ENCODE measurements around the gene AMOTL1. TPM values are rescaled to one million over a fixed set of nuclear protein-coding genes. Genes with fewer than 3 reads are reported as not detected.

Gene AMOTL1
- polyA plus RNA-seq, 1 donor (not counting 4 experiments of a cell fraction or from before 2014, with no cell fraction given) = 86.5 TPM

- Histone ChIP-seq H3K9me3 (ENCODE audit: control insufficient read depth, low read depth, low read length) (no peaks in the 10 kb centered on the region), H3K4me3 (ENCODE audit: control insufficient read depth in 2 of 3, extremely low read depth in 1 of 3, insufficient read depth in 2 of 3, low read depth in 1 of 3, low read length in 3 of 3) (no peak overlapping the region), H3K27me3 (ENCODE audit: control insufficient read depth, extremely low read depth, insufficient read depth, low read length) (no peaks in the 10 kb centered on the region), H3K9me1 (ENCODE audit: control insufficient read depth, extremely low read depth, insufficient read depth, low read length) (no peaks in the 10 kb centered on the region), H3K9ac (ENCODE audit: control insufficient read depth, extremely low read depth, insufficient read depth, low read length) (no peak overlapping the region), H3K27ac (ENCODE audit: control insufficient read depth, insufficient read depth, low read length) (peak overlapping the region; percentile 4), H3K79me2 (ENCODE audit: control insufficient read depth, insufficient read depth, low read length) (peaks cover 72% of the 10 kb centered on the region), H4K20me1 (ENCODE audit: control insufficient read depth, extremely low read depth, insufficient read depth, low read length) (peaks cover 8% of the 10 kb centered on the region), H2AFZ (ENCODE audit: control insufficient read depth, low read length) (no peak overlapping the region), H3K4me1 (ENCODE audit: control insufficient read depth, extremely low read depth, insufficient read depth, low read length) (peaks cover 13% of the 10 kb centered on the region), H3K4me2 (ENCODE audit: control insufficient read depth, extremely low read depth, insufficient read depth, low read depth, low read length) (no peak overlapping the region), H3K36me3 (ENCODE audit: control insufficient read depth in 2 of 2, extremely low read depth in 1 of 2, insufficient read depth in 2 of 2, low read length in 2 of 2) (peaks cover 21 to 45% of the 10 kb centered on the region in 2 experiments)
- dilution Hi-C loops (cut with MboI; ENCODE audit: extremely low pct_ligation_motif_present, low sequenced_read_pairs) = no loop called here
- DNase-seq (ENCODE audit: low read depth, low spot score) (no peak), FAIRE-seq (peak; percentile 51)
- TF ChIP-seq EZH2 (IDR thresholded peaks at IDR 0.05; ENCODE audit: low read length) (no peak), CTCF (optimal IDR thresholded peaks at IDR 0.05 in 1 of 3, IDR thresholded peaks at IDR 0.05 in 1 of 3, conservative IDR thresholded peaks at IDR 0.05 in 1 of 3; ENCODE audit: extremely low read depth in 1 of 3, insufficient read depth in 2 of 3, low read length in 3 of 3) (no peak)
Observed at GRCh38 chr11:94820480-94820879, 52.3 kb downstream of the AMOTL1 start.

GRCh38 chr11:94821439-94821838 is 53.3 kb downstream of the AMOTL1 start:
- Histone ChIP-seq H3K4me3 (ENCODE audit: control insufficient read depth in 2 of 3, extremely low read depth in 1 of 3, insufficient read depth in 2 of 3, low read depth in 1 of 3, low read length in 3 of 3) (no peak overlapping the region), H3K9me3 (ENCODE audit: control insufficient read depth, low read depth, low read length) (no peaks in the 10 kb centered on the region), H3K27ac (ENCODE audit: control insufficient read depth, insufficient read depth, low read length) (no peak overlapping the region), H3K4me1 (ENCODE audit: control insufficient read depth, extremely low read depth, insufficient read depth, low read length) (peaks cover 13% of the 10 kb centered on the region), H3K9me1 (ENCODE audit: control insufficient read depth, extremely low read depth, insufficient read depth, low read length) (no peaks in the 10 kb centered on the region), H3K9ac (ENCODE audit: control insufficient read depth, extremely low read depth, insufficient read depth, low read length) (no peak overlapping the region), H3K36me3 (ENCODE audit: control insufficient read depth in 2 of 2, extremely low read depth in 1 of 2, insufficient read depth in 2 of 2, low read length in 2 of 2) (peaks cover 23 to 52% of the 10 kb centered on the region in 2 experiments), H2AFZ (ENCODE audit: control insufficient read depth, low read length) (no peak overlapping the region), H4K20me1 (ENCODE audit: control insufficient read depth, extremely low read depth, insufficient read depth, low read length) (peaks cover 8% of the 10 kb centered on the region), H3K27me3 (ENCODE audit: control insufficient read depth, extremely low read depth, insufficient read depth, low read length) (no peaks in the 10 kb centered on the region), H3K79me2 (ENCODE audit: control insufficient read depth, insufficient read depth, low read length) (peaks cover 68% of the 10 kb centered on the region), H3K4me2 (ENCODE audit: control insufficient read depth, extremely low read depth, insufficient read depth, low read depth, low read length) (no peak overlapping the region)
- TF ChIP-seq EZH2 (IDR thresholded peaks at IDR 0.05; ENCODE audit: low read length) = no peak
- TF ChIP-seq CTCF (optimal IDR thresholded peaks at IDR 0.05 in 1 of 3, IDR thresholded peaks at IDR 0.05 in 1 of 3, conservative IDR thresholded peaks at IDR 0.05 in 1 of 3; ENCODE audit: extremely low read depth in 1 of 3, insufficient read depth in 2 of 3, low read length in 3 of 3) = no peak
- no peak for DNase-seq (ENCODE audit: low read depth, low spot score)
- dilution Hi-C loops (cut with MboI; ENCODE audit: extremely low pct_ligation_motif_present, low sequenced_read_pairs) = no loop called here
- FAIRE-seq = no peak

Data from keratinocyte (primary cell).